Parathyroid adenoma (tissue), 2 donors: ENCODE measurements around the gene SURF6.

ENCODE experiments used
- H2AFZ ChIP-seq: fragments of 300-600 bp; sonication (generic); one replicate; pipeline ENCODE4 v1.7.0; 2017; ENCODE audit warnings: antibody characterized with exemption, mild to moderate bottlenecking
- H3K27ac ChIP-seq: fragments of 300-600 bp; sonication (generic); one replicate; pipeline ENCODE4 v1.7.0; 2017
- H3K27me3 ChIP-seq: fragments of 300-600 bp; sonication (generic); one replicate; pipeline ENCODE4 v1.7.0; 2017; ENCODE audit warnings: low read length; ENCODE audit not compliant: control insufficient read depth, insufficient read depth
- H3K36me3 ChIP-seq: fragments of 300-600 bp; sonication (generic); one replicate; pipeline ENCODE4 v1.7.0; 2017; ENCODE audit warnings: low read length; ENCODE audit not compliant: control insufficient read depth, insufficient read depth
- H3K4me1 ChIP-seq: fragments of 300-600 bp; sonication (generic); one replicate; pipeline ENCODE4 v1.7.0; 2017; ENCODE audit warnings: control low read depth
- H3K4me2 ChIP-seq: fragments of 300-600 bp; sonication (generic); one replicate; pipeline ENCODE4 v1.7.0; 2017; ENCODE audit warnings: low read length
- H3K4me3 ChIP-seq: fragments of 300-600 bp; sonication (generic); one replicate; pipeline ENCODE4 v1.7.0; 2017; ENCODE audit warnings: low read depth, low read length
- H3K79me2 ChIP-seq: fragments of 300-600 bp; sonication (generic); one replicate; pipeline ENCODE4 v1.7.0; 2017; ENCODE audit warnings: control low read depth
- H3K9ac ChIP-seq: fragments of 300-600 bp; sonication (generic); one replicate; pipeline ENCODE4 v1.7.0; 2017; ENCODE audit warnings: mild to moderate bottlenecking
- H3K9me3 ChIP-seq: fragments of 300-600 bp; sonication (generic); one replicate; pipeline ENCODE4 v1.7.0; 2017; ENCODE audit warnings: low read length; ENCODE audit not compliant: control insufficient read depth
- CTCF ChIP-seq: fragments of 300-600 bp; sonication (generic); IDR thresholded peaks from one replicate; pipeline ENCODE4 v1.7.0; 2017; ENCODE audit warnings: antibody characterized with exemption, mild to moderate bottlenecking
- donor health status: primary hyperparathyroidism.

SURF6 gene

GRCh38 chr9:133352635-133353340 is 16.8 kb upstream of the SURF6 start:
- no peaks in the 10 kb centered on the region for H3K36me3 ChIP-seq
- no peak overlapping the region for H2AFZ ChIP-seq
- no peak for TF ChIP-seq CTCF
- H3K4me2 ChIP-seq = no peak overlapping the region
- peaks cover 6% of the 10 kb centered on the region for H3K4me1 ChIP-seq
- H3K27me3 ChIP-seq = no peaks in the 10 kb centered on the region
- no peak overlapping the region for H3K4me3 ChIP-seq
- no peak overlapping the region for H3K27ac ChIP-seq
- H3K9me3 ChIP-seq = no peaks in the 10 kb centered on the region
- H3K79me2 ChIP-seq = no peaks in the 10 kb centered on the region
- H3K9ac ChIP-seq = no peak overlapping the region

GRCh38 chr9:133351908-133352634 is 16.1 kb upstream of the SURF6 start:
- peaks cover 5% of the 10 kb centered on the region for H3K4me1 ChIP-seq
- no peaks in the 10 kb centered on the region for H3K27me3 ChIP-seq
- H3K9ac ChIP-seq = no peak overlapping the region
- H2AFZ ChIP-seq = no peak overlapping the region
- H3K4me2 ChIP-seq = no peak overlapping the region
- H3K27ac ChIP-seq = no peak overlapping the region
- peak; percentile 14 for TF ChIP-seq CTCF
- H3K79me2 ChIP-seq = no peaks in the 10 kb centered on the region
- no peaks in the 10 kb centered on the region for H3K9me3 ChIP-seq
- H3K4me3 ChIP-seq = no peak overlapping the region
- H3K36me3 ChIP-seq = no peaks in the 10 kb centered on the region

GRCh38 chr9:133351526-133351907 is 15.5 kb upstream of the SURF6 start:
- no peak overlapping the region for H3K9ac ChIP-seq
- H3K4me1 ChIP-seq = peaks cover 3% of the 10 kb centered on the region
- no peak overlapping the region for H3K4me3 ChIP-seq
- H2AFZ ChIP-seq = no peak overlapping the region
- H3K36me3 ChIP-seq = no peaks in the 10 kb centered on the region
- no peak overlapping the region for H3K4me2 ChIP-seq
- no peaks in the 10 kb centered on the region for H3K9me3 ChIP-seq
- H3K79me2 ChIP-seq = no peaks in the 10 kb centered on the region
- no peak overlapping the region for H3K27ac ChIP-seq
- no peak for TF ChIP-seq CTCF
- H3K27me3 ChIP-seq = no peaks in the 10 kb centered on the region

- no peak overlapping the region for H3K9ac ChIP-seq
- no peaks in the 10 kb centered on the region for H3K36me3 ChIP-seq
- no peaks in the 10 kb centered on the region for H3K27me3 ChIP-seq
- no peaks in the 10 kb centered on the region for H3K79me2 ChIP-seq
- no peak overlapping the region for H3K4me3 ChIP-seq
- peaks cover 3% of the 10 kb centered on the region for H3K4me1 ChIP-seq
- no peak overlapping the region for H3K27ac ChIP-seq
- H3K4me2 ChIP-seq = no peak overlapping the region
- no peaks in the 10 kb centered on the region for H3K9me3 ChIP-seq
- TF ChIP-seq CTCF = no peak
- no peak overlapping the region for H2AFZ ChIP-seq
Observed at GRCh38 chr9:133349965-133350616, 14.1 kb upstream of the SURF6 start.
